ENCODE results near the gene OBP2A.
"Not testable (repeated sequence)": the region's sequence is repeated elsewhere in the genome, so short reads cannot be mapped to it uniquely, and the experiment has no call there.

The OBP2A gene

DNA sequence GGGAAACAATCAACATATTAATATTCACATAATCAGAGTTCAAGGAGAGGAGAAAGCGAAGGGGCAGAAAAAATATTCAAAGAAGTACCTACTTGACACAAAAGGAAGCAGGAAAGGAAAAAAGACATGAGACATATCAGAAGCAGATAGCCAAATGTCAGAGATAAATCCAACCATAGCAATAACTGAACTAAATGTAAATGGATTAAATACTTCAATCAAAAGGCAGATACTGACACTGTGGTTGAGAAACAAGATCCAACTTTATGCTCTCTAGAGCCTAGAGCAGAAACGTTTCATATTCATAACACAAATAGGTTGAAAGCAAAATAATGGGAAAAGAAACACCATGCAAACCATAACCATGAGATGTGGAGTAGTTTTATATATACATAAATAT lies 36.5 kb upstream of the OBP2A start:
- DNase-seq (ENCODE audit: low read depth in 2 of 2): no peak

DNA sequence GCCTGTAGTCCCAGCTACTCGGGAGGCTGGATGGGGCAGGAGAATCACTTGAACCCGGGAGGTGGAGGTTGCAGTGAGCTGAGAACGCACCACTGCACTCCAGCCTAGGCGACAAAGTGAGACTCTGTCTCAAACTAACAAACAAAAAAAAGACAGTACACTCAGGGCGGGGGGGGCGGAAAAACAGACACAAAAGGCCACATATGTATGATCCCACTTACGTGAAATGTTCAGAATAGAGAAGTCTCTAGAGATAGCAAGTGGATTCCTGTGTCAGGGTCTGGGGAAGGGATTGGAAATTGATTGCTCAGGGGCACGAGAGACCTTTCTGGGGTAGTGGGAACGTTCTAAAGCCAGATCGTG lies 33.7 kb upstream of the OBP2A start:
- DNase-seq (ENCODE audit: low read depth in 2 of 2): no peak

DNA sequence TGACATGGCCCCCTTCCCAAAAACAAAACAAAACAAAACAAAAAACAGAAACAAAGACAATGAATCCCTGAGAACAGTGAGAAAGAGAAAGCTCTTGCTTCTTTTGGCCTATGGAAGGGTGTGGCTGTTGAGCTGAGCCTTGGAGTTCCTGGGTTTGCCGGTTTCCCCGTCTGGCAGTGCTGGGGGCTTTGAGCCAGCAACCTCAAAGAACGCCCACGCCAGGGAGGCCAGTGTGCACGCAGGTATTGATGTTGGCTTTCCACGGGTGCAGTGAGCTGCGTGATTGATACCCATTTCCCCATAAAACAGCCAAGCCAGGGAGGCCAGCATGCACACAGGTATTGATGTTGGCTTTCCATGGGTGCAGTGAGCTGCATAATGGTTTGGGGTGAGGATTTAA lies 33.0 kb upstream of the OBP2A start:
- DNase-seq (ENCODE audit: low read depth in 2 of 2): no peak

DNA sequence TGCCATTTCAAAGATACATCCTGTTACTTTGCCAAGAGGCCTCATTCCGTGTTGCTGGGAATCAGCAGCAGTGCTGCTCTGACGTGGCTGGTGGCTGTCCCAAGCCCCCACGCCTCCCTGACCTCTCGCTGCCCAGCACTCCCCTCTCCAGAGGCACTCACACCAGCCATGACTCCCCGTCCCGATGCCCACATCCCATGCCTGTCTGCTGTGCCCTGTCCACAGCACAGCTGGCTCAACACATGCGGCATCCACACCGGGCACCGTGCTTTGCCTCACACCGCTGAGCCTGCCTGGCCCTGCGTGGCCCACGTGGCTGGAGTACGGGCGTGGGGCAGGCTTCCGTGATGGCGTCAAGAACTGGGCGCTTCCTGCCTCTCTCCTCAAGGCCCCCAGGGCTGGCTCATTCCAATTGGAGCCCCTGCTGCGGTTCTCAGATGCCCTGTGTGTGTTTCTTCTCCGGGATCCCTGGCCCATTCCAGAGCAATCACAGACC lies 32.5 kb upstream of the OBP2A start:
- no peak for DNase-seq (ENCODE audit: low read depth in 2 of 2)

DNA sequence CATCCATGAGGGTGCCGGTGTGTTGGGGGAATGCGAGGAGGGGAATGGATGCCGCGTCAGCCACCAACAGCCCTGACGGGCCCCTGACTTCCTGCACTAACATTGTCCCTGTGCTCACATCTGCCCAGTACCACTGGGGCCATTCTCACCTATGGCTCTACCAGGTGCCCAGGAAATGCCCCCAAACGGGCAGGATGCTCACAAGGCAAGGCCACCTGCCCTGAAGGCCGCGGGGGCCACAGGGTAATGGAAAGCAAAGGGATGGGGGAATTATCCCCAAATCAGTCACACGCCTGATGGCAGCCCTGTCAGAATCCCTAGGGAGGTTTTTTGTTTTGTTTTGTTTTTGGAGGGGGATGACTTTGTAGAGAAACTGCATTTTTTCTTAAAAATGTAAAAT lies 32.0 kb upstream of the OBP2A start:
- DNase-seq (ENCODE audit: low read depth in 2 of 2): not testable (repeated sequence)

DNA sequence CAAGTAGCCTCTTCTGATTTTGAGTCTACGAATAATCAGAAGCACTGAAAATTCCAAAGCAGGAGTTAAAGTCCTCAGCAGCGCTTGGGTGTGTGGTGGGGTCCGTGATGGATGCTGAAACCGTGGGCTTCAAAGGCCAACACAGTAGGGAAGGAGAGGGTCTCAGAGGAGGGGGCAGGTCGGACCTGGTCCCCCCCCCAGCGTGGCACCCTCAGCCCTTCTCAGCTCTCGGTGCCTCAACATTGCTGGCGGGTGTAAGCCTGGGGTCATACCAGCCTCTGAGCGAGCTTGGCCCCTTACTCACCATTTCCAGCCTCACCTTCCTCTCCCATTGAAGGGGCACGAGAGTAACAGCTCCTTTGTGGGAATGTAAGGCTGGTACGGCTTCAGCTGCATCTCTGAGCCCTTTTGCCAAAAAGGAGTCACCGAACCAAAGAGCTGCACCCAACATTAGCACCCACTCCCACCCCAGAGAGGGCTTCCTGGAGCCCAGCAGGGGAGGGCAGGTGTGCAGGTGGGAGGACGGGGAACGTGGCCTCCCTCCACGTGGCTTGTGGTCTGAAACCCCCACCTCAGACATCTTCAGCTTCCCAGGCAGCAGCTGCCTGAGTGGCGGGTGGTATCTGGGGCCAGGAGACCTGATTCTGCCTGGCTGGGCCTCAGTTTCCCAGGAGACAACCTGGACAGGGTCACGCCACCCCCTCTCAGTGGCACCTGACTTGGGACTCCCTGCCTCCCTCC lies 31.4 kb upstream of the OBP2A start:
- DNase-seq (ENCODE audit: low read depth in 2 of 2): no peak

DNA sequence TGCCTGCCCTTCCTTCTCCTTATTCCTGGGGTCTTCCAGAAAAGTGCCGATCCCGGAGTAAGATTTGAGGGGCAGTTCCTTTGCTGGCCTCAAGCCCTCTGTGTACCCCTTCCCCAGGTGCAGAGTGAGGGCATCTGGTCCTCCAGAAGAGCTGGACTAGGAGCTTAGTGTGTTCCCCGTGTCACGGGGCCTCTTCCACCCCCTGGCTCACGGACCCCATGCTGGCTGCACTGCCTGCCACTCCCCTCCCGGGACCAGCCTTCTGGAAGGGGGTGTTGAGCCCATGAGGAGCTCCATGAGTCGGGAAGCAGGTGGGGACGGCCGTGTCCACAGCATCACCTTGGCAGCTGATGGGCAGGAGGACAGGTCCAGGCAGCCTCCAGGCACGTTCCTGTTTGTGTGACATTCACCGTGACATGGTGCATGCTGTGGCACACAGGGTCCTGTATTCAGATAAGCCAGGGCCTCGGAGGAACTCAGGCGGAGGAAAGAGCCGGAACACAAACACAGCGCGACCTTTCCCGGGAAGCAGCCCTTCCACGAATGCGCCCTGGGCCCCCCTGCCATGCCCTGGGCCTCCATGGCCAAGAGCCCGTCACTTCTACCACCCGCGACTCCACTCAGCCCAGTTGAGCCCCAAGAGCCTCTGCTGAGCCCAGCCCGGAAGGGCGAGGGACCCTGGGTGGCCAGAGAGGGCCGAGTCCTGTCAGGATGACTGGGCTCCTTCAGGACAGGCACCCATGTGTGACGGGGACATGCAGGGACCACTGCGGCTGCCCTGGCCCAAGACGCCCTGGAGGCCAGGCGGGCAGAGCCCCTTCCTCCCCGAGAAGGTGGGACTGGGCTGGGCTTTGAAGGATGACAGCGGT lies 30.6 kb upstream of the OBP2A start:
- no peak for DNase-seq (ENCODE audit: low read depth in 2 of 2)

DNA sequence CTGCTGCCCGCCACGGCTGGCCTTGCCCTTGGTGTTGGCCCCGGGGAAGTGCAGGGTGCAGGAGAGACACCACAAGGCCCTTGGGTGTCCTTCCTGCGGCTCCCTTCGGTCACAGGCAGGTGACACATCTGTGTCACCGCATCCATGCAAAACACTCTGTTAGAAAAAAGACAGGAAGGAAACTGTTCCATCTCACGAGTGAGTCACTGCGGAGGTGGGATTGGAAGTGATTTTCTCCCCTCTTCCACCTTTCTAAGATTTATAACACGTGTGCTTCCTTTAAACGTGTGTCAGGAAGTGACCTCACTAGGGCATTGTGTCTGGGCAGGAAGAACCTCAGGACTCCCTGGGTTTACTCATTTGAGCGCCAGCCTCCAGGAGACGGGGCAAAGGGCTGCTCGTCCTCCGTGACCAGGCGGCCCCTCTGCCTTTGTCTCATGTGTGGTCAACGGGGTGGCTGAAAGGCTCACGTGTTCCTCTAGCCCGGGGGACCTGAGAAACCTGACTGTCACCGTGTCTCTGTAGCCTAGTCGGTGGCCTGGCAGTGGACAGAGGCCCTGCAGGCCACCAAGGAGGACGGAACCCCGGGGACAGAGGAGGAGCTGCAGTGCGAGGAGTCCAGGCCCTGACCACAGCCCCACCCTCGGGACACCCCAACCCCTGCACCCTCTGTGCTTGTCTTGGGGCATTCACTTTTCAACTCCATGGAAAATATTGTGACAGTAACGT lies 29.6 kb upstream of the OBP2A start:
- DNase-seq (ENCODE audit: low read depth in 2 of 2): no peak

DNA sequence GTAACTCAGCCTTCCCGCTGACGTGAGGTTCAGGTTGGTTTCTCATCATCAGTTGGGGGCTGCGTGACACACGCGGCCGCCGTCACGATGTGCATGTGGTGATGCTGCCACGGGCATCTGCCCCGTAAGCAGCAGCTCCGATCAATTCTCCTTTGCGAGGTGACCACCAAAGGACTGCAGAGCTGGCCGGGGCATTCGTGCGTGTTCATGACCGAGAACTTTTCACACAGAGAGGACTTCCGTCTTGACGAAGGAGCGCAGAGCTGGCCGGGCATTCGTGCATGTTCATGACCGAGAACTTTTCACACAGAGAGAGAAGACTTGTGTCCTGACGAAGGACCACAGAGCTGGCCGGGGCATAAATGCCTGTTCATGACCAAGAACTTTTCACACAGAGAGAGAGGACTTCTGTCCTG lies 28.5 kb upstream of the OBP2A start:
- DNase-seq (ENCODE audit: low read depth in 2 of 2): no peak

DNA sequence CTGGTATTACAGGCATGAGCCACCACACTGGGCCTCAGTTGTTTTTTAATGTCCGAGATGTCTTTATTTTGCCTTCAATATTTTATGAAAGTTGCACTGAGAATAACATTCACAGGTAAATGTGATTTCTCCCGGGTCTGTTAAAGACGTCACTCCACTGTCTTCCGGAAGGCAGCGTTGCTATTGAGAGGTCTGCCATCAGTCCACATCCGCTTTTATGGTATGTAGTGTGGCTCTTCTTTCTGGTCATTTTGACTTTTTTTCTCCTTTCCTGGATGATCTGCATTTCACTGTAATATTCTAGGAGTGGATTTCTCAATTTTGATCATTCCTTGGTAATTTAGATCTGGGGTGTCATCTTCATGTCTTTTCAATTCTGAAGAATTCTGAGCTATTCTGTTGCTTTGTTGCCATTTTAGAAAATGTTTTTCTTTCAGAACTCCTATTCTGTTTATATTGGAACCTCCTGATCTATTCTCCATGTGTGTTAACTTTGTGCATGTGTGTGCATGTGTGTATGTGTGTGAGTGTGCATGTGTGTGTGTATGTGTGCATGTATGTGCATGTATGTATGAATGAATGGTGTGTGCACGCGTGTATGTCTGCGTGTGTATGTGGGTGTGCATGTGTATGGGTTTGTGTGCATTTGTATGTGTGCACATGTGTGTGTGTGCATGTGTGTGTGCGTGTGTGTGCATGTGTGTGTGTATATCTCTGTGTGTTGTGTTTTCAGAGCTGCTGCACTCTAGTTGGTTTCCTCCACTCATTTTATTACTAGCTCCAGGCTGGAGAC lies 26.6 kb upstream of the OBP2A start:
- no peak for DNase-seq (ENCODE audit: low read depth in 2 of 2)

DNA sequence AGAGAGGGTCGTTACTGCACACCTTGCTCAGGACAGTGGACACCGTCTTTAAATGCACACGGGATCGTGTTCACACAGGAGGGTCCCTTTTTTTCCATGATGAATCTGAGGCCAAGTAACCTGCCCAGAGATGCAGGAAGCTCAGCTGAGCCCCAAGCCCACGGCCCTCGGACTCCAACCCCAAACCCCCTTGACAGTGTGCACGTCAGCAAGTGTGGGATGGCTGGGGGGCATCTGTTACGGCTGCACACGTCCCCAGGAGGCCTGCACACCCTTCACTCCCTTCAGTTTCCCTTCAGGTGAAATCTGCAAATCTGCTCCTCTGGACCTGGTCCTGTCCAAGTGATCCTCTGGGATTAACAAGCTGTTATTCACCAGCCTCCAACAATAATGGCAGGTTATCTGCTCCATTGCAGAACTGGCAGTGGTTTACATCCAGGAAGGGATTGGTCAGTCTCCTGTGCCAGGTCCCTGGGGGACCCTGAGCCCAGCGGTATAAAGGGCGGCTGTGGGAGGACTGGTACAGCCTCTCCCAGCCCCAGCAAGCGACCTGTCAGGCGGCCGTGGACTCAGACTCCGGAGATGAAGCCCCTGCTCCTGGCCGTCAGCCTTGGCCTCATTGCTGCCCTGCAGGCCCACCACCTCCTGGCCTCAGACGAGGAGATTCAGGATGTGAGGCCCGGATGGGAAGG lies 24.9 kb upstream of the OBP2A start, which contains the start of gene LCN1:
Gene LCN1, plus strand, starts transcription at position 525 of the 692 bp plus-strand sequence. Its CDS starts 58 bp downstream, at position 583.
- no peak for DNase-seq (ENCODE audit: low read depth in 2 of 2)

DNA sequence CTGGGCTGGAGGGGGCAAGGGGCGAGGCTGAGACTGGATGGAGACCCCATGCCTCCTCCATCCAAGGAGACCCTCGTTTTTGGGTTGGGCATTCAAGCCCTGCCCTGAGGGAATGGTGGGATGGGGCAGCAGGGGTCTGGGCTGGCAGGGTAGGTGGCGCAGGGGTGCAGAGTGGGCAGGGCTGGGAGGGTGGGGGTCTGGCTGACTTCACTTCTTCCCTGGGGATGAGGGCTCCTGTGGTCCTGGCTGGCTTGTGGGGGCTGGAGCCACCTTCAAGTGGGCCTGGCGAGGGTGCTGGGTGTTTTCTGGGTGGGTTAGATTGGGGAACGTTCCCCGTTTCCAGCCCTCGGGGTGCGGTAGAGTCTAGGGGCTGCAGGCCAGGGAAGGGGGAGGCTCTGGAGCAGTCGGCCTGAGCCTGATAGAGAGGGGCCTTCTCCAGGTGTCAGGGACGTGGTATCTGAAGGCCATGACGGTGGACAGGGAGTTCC lies 24.3 kb upstream of the OBP2A start:
- DNase-seq (ENCODE audit: low read depth in 2 of 2): no peak

DNA sequence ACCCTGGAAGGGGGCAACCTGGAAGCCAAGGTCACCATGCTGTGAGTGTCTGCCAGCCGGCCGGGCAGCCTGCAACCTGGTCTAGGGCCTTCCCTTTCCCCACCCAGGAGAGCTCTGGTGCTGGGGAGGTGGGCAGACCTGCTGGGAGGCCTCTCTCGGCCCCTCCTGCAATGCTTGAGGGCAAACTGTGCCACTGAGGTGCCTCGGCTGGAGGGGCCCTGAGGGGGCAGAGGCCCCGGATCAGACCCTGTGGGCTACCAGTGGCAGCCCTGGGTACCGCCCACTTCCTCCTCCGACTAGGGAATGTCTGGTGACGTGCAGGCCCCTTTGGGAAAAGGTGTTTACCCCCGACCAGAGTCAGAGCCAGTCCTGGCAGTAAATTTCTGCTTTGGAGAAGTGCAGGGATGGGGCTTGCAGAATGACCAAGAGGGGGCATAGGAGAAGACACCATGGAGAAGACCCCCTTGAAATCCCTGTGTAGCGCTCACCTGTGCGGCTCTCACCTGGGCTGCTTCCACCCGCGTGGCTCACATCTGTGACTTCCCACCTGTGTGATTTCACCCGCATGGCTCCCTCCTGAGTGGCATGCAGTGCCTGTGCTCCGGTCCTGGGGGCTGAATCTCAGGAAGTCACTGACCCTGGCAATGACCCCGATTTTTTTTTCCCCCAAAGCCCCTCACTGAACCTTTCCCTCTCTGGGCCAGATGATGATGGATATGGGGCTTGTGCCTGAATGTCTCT lies 23.6 kb upstream of the OBP2A start:
- no peak for DNase-seq (ENCODE audit: low read depth in 2 of 2)

DNA sequence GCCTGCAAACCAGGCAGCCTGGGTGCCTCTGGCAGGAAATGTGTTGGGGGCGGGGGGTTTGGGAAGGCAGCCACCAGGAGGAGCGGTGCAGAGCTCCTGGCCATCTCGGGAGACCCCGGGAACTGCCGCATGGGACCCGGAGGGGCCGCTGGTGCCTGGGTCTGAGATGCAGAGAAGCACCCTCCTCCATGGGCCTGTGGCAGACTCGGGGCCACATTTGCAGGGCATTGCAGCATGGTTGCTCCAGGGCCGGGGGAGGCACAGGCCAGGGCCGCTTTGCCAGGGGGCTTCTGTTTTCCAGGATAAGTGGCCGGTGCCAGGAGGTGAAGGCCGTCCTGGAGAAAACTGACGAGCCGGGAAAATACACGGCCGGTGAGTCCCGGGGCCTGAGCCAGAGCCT lies 23.0 kb upstream of the OBP2A start:
- no peak for DNase-seq (ENCODE audit: low read depth in 2 of 2)

DNA sequence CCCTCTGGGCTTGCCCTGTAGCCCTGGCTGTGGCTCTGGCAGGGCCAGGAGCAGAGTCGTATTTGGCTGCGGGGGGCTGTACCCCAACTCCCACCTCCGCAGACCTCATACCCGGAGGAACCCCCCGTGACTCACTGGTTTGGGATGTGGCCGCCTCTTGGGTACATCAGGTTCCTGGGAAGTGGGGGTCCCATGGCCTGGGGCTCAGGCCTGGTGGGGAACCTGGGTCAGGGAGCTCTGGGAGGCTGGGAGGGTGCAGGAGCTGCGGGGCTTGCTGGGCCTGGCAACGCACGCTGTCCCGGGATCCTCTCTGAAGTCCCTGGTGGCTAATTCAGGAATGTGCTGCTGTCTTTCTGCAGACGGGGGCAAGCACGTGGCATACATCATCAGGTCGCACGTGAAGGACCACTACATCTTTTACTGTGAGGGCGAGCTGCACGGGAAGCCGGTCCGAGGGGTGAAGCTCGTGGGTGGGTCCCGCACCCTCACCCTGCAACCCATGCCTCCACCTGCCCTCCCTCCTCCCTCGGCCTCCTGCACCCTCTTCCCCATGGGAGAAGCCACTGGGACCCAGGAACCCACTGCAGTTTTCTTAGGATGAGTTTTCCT lies 22.3 kb upstream of the OBP2A start:
- DNase-seq (ENCODE audit: low read depth in 2 of 2): no peak

DNA sequence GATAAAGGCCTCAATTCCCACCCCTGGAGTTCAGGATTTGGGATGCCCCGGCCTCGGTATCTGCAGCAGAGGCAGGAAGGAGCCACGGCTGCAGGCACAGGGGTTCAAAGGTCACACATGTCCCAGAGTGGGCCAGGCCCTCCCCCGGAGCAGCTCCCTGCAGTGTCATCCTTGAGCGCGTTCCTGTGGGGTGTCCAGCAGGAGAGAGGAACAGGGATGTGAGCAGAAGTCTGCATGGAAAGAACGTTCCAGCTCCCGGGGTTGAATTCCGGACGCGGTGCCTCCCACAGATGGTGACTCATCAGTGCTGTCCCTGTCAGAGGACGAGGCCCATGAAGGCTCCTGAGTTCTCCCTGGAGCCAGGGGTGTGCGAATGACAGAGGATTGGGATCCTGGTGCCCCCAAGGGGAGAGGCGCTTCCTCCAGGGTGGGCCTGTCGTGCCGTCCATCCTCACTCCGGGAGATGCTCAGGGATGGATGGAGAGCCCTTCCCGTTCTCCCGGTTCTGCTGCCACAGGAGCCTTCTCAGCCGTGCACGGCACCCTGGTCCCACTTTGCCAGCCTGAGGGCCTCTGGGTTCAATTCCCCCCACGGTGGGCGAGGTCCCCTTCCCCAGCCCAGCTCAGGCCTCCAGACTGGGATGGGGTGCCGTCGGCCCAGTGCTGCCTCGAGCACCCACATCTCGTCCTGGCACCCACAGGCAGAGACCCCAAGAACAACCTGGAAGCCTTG lies 21.6 kb upstream of the OBP2A start:
- no peak for DNase-seq (ENCODE audit: low read depth in 2 of 2)

DNA sequence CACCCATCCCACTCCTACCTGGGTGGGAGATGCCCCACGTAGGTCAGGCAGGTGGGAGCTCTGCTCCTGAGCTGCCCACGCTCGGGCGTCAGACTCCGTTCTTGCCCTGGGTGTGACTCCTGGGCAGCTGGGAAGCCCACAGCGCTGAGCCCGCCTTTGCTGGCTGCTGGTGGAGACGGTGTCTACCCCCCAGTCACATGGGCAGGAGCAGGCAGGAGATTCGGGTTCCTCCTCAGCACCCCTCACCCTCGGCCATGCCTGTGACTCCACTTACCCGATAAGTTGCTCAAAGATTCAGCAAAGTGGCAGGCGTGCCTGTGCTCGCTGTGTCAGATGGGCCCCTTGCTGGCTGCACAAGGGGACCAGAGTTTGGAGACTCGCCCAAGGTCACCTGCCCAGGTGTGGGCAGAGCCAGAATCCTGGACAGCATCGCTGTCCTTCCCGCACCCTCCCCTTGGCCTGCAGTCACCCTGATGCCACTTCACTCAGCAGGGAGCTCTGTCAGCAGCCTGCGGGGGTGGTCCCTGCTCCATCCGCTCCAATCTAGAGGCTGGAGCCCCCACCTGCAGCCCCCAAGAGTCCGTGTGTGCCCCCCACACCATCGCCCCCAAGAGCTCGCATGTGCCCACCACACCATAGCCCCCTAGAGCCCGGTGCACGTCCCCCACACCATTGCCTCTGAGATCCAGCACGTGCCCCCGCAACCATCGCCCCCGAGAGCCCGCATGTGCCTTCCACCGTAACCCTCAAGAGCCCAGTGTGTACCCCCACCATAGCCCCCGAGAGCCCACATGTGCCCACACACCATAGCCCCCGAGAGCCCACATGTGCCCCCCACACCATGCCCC lies 20.5 kb upstream of the OBP2A start:
- DNase-seq (ENCODE audit: low read depth in 2 of 2): no peak
